ENCODE results near the gene S100A10. TPM values are rescaled to one million over a fixed set of nuclear protein-coding genes. Genes with fewer than 3 reads are reported as not detected.

S100A10 gene
- polyA plus RNA-seq, 1 experiment, result 200 TPM

DNA sequence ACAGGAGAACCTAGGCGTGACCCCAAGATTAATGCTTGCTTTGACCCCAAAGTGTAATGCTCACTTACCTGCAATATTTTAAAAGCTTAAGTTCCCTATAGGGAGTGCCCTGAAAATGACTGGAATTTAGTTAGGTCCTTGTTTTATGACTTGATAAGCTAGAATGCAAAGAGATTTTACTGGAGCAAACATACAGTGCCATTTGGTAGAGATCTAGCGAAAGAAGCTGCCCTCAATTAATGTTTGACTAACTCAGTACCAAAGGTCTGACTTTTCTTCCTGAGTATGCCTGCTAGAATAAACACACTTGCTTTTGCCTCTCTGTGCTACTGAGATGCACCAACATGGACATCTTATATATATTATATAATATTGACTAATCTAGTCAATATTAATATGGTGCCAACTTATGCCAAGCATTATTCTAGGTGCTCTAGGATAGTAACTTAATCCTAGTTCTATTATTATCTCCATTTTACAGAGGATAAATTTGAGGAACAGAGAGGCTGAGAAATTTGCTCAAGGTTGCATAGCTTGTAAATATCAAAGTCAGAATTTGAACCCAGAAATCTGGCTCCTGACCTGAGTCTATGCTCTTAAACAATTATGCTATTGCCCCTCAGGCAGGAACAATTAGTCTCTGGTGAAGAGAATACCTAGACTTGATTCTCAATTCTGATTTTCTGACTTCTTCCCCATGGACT, 18.2 kb downstream of the S100A10 start:
- ChIA-PET POLR2A (no interaction called here), CTCF (interaction anchor here (0.6 to 2.8 kb wide), 7 partner anchors 7 to 90 kb away, joined by 3 to 21 read pairs (median 6); no protein-coding TSS in a partner anchor)
- H3K4me3 ChIP-seq (ENCODE audit: low read depth, low read length), result no peak overlapping the region
- TF ChIP-seq, protein P1, sequence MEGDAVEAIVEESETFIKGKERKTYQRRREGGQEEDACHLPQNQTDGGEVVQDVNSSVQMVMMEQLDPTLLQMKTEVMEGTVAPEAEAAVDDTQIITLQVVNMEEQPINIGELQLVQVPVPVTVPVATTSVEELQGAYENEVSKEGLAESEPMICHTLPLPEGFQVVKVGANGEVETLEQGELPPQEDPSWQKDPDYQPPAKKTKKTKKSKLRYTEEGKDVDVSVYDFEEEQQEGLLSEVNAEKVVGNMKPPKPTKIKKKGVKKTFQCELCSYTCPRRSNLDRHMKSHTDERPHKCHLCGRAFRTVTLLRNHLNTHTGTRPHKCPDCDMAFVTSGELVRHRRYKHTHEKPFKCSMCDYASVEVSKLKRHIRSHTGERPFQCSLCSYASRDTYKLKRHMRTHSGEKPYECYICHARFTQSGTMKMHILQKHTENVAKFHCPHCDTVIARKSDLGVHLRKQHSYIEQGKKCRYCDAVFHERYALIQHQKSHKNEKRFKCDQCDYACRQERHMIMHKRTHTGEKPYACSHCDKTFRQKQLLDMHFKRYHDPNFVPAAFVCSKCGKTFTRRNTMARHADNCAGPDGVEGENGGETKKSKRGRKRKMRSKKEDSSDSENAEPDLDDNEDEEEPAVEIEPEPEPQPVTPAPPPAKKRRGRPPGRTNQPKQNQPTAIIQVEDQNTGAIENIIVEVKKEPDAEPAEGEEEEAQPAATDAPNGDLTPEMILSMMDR (IDR thresholded peaks at IDR 0.05; ENCODE audit: low read depth, low read length), result no peak
- no peaks in the 10 kb centered on the region for H3K27me3 ChIP-seq (ENCODE audit: control insufficient read depth, insufficient read depth, low read length)
- H3K27ac ChIP-seq (ENCODE audit: low read depth, low read length), result no peak overlapping the region
- H3K9me3 ChIP-seq (ENCODE audit: control insufficient read depth, insufficient read depth, low read length), result no peaks in the 10 kb centered on the region
- no peak for DNase-seq (ENCODE audit: low read depth, low spot score)

DNA sequence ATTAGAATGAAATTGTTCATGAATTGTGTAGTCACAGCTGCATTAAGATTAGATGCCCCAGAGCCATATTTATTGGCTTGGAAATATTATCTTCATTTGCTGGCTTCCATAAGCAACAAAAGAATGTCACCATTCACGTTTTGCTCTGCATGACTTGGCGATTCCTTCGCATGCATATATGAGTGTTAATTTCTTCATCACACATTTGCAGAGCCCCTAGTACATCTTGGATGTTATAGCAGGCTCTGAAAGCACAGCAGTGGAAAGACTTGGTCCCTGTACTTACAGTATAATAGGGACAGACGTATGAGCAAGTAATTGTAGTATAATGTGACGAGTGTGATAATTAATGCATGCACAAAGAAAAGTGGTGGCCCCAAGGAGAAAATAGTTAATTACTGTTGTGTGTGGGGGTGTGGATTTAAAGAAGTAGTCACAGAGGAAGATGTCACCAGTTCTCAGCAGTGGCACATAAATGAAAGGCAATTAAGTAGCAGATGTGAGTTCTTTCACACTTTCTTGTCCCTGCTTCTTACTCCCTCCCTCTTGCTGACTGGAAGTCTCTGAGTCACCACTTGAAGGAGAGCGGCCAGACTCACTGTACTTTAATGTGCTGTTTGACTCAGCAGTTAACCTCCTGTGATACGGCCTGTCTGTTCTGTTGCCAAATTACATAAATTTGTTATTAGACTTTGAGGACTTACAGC, 21.0 kb downstream of the S100A10 start:
- POLR2A ChIA-PET, result interaction anchor here (1.2 kb wide), 1 partner anchor 16 kb away, joined by 4 read pairs; no protein-coding TSS in a partner anchor
- H3K27ac ChIP-seq (ENCODE audit: low read depth, low read length), result no peak overlapping the region

DNA sequence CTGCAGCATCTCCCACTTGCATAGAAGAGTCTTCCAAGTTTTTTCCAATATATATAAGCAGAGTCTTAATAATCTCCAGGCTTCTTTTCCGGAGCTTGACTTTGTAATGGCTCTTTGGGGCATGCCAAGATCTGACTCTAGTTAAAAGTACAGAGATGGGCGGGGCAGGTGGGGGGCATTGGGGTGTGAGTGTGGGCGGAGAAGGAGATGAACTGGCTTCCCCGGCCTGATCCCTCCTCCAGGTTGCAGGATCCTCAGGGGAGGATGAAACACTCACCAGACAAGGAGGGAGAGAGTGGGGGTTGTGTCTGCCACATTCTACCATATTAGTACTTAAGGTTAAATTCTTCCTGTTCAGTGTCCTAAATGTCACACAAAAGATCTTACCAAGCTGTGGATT, 23.0 kb downstream of the S100A10 start:
- DNase-seq (ENCODE audit: low read depth, low spot score), result no peak
- ChIA-PET CTCF (interaction anchor here (0.6 to 10.7 kb wide), 4 partner anchors 11 to 119 kb away, joined by 3 to 223 read pairs (median 40); no protein-coding TSS in a partner anchor), POLR2A (no interaction called here)
- H3K4me3 ChIP-seq (ENCODE audit: low read depth, low read length), result no peak overlapping the region
- no peaks in the 10 kb centered on the region for H3K27me3 ChIP-seq (ENCODE audit: control insufficient read depth, insufficient read depth, low read length)
- H3K9me3 ChIP-seq (ENCODE audit: control insufficient read depth, insufficient read depth, low read length), result no peaks in the 10 kb centered on the region
- TF ChIP-seq, protein P1 (IDR thresholded peaks at IDR 0.05; ENCODE audit: low read depth, low read length), result no peak
- H3K27ac ChIP-seq (ENCODE audit: low read depth, low read length), result no peak overlapping the region

More for the DNA sequence above, 21.0 kb downstream of the S100A10 start:
- CTCF ChIA-PET, result interaction anchor here (0.7 to 10.7 kb wide), 5 partner anchors 27 to 62 kb away, joined by 3 to 223 read pairs (median 4); no protein-coding TSS in a partner anchor
- no peak for DNase-seq (ENCODE audit: low read depth, low spot score)
- Histone ChIP-seq H3K27me3 (ENCODE audit: control insufficient read depth, insufficient read depth, low read length) (no peaks in the 10 kb centered on the region), H3K9me3 (ENCODE audit: control insufficient read depth, insufficient read depth, low read length) (no peaks in the 10 kb centered on the region), H3K4me3 (ENCODE audit: low read depth, low read length) (no peak overlapping the region)
- TF ChIP-seq, protein P1 (IDR thresholded peaks at IDR 0.05; ENCODE audit: low read depth, low read length), result no peak

DNA sequence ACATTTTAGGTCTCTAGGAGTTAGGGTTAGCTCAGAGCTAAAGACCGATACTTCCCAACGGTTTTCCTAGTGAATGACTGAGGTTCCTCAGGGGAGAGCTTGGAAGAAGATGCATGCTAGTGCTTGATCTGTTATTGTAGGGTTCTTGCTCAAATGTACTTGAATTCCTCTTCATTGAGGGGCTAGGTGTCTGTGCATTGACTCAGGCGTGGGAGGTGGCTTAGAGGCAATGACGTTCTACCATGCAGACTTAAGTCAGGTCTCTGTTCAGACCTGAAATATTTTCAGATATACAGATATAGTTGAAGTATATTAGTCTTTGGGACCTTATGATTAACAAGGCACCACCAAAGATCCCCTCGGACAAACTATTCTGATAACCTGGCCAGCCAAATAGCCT, 23.5 kb downstream of the S100A10 start:
- CTCF ChIA-PET, result interaction anchor here (0.6 to 10.7 kb wide), 8 partner anchors 12 to 119 kb away, joined by 3 to 223 read pairs (median 22); no protein-coding TSS in a partner anchor
- H3K4me3 ChIP-seq (ENCODE audit: low read depth, low read length), result no peak overlapping the region
- DNase-seq (ENCODE audit: low read depth, low spot score), result no peak
- POLR2A ChIA-PET, result no interaction called here
- no peaks in the 10 kb centered on the region for H3K27me3 ChIP-seq (ENCODE audit: control insufficient read depth, insufficient read depth, low read length)
- TF ChIP-seq, protein P1 (IDR thresholded peaks at IDR 0.05; ENCODE audit: low read depth, low read length), result no peak
- H3K27ac ChIP-seq (ENCODE audit: low read depth, low read length), result no peak overlapping the region
- no peaks in the 10 kb centered on the region for H3K9me3 ChIP-seq (ENCODE audit: control insufficient read depth, insufficient read depth, low read length)

Data from AG04450 (cell line).